Erythroblast (primary cell): Measurements from ENCODE around the gene PODXL.

ENCODE experiments used
- GATA1 ChIP-seq: IDR thresholded peaks from 2 replicates; pipeline ENCODE4 v1.6.1; 2011; ENCODE audit warnings: low read depth, mild to moderate bottlenecking, control low read depth, low read length, moderate library complexity
- POLR2A ChIP-seq: IDR thresholded peaks from 2 replicates; pipeline ENCODE4 v1.6.1; 2011; ENCODE audit warnings: mild to moderate bottlenecking, low read length

- TF ChIP-seq POLR2A = no peak
- TF ChIP-seq GATA1 = no peak
These were observed 22.6 kb downstream of the PODXL start for GRCh38 chr7:131533566-131534561.
